ENCODE results near the gene SELENOS.

The SELENOS gene

DNA sequence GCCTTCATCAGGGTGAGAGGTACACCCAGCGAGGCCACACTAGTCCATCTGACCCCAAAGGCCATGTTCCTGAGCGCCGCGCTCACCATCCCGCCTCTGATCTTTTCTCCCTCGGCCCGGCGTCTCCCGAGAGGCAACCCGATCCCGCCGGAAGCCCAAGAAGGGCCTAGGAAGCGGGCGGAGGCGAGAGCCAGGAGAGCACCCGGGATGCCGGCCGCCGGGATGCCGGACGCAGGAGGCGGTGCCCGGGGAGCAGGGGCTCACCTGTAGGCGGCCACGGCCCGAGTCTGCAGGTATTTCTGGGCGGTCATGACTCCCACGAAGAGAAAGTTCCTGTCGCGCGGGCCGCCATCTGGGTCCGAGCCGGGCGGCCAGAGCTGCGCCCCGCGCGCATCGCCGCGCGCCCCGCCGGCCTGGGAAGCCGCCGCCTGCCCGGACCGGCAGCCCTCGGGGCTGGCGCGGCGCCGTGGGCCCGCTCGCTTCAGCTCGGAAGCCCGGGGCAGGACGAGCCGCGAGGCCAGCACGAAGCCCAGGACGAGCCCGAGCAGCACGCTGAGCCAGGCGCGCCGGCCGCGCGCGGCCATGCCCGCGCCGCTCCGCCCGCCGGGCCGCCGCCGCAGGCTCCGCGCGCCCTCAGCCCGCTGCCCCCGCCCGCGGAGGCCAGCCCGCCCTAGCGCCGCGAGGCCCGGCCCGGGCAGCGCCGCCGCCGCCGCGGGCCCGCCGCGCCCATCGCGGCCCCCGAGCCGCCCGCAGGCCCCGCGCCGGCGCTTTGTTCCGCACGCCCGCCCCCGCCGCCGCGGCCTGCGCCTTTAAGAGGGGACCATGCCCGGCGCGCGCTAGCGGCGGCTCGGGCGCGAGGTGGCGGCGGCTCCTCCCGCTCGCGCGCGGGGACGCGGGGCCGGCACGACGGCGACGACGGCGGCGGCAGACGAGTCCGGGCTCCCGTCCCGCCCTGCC, 26.1 kb downstream of the SELENOS start:
- H3K4me3 ChIP-seq (ENCODE audit: low read depth, low read length): peak overlapping the region; percentile 90
- TF ChIP-seq, protein P1, sequence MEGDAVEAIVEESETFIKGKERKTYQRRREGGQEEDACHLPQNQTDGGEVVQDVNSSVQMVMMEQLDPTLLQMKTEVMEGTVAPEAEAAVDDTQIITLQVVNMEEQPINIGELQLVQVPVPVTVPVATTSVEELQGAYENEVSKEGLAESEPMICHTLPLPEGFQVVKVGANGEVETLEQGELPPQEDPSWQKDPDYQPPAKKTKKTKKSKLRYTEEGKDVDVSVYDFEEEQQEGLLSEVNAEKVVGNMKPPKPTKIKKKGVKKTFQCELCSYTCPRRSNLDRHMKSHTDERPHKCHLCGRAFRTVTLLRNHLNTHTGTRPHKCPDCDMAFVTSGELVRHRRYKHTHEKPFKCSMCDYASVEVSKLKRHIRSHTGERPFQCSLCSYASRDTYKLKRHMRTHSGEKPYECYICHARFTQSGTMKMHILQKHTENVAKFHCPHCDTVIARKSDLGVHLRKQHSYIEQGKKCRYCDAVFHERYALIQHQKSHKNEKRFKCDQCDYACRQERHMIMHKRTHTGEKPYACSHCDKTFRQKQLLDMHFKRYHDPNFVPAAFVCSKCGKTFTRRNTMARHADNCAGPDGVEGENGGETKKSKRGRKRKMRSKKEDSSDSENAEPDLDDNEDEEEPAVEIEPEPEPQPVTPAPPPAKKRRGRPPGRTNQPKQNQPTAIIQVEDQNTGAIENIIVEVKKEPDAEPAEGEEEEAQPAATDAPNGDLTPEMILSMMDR (IDR thresholded peaks at IDR 0.05; ENCODE audit: insufficient read depth, low read depth, low read length, missing control alignments): no peak
- DNase-seq (ENCODE audit: low read depth): peak; percentile 33

DNA sequence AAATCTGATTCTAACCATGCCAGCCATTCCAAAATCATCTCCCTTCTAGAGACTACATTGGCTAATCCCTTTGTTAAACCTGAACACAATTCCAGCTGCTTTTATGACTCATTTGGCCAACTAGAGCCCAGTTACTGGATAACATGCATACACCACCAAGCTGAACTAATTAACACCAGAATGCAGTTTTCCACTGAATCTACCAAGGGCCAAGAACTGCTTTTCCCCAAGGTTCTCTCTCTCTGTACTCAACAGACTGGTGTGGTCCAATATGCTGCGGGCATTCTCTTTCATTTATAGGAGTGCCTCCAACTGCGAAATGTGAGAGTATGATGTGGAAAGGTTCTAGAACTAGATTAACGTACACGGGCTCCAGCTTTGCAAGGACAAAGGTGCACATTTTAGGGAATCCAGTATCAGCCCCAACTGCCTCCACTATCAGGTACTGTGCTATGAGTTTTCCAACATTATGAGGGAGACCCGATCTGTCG, 26.9 kb downstream of the SELENOS start:
- TF ChIP-seq, protein P1 (IDR thresholded peaks at IDR 0.05; ENCODE audit: insufficient read depth, low read depth, low read length, missing control alignments): no peak
- peak overlapping the region; percentile 90 for H3K4me3 ChIP-seq (ENCODE audit: low read depth, low read length)
- no peak for DNase-seq (ENCODE audit: low read depth)

- no peak for DNase-seq (ENCODE audit: low read depth)
- TF ChIP-seq, protein P1 (IDR thresholded peaks at IDR 0.05; ENCODE audit: insufficient read depth, low read depth, low read length, missing control alignments): no peak
- H3K4me3 ChIP-seq (ENCODE audit: low read depth, low read length): no peak overlapping the region
Observed at GRCh38 chr15:101248274-101248673, 29.0 kb downstream of the SELENOS start.

- no peak overlapping the region for H3K4me3 ChIP-seq (ENCODE audit: low read depth, low read length)
- TF ChIP-seq, protein P1 (IDR thresholded peaks at IDR 0.05; ENCODE audit: insufficient read depth, low read depth, low read length, missing control alignments): no peak
Observed at GRCh38 chr15:101246824-101247745, 30.2 kb downstream of the SELENOS start.

GRCh38 chr15:101246391-101246790, 30.9 kb downstream of the SELENOS start:
- H3K4me3 ChIP-seq (ENCODE audit: low read depth, low read length): no peak overlapping the region
- TF ChIP-seq, protein P1 (IDR thresholded peaks at IDR 0.05; ENCODE audit: insufficient read depth, low read depth, low read length, missing control alignments): no peak
- DNase-seq (ENCODE audit: low read depth): no peak

More at GRCh38 chr15:101246824-101247745, 30.2 kb downstream of the SELENOS start:
- DNase-seq (ENCODE audit: low read depth): no peak

DNA sequence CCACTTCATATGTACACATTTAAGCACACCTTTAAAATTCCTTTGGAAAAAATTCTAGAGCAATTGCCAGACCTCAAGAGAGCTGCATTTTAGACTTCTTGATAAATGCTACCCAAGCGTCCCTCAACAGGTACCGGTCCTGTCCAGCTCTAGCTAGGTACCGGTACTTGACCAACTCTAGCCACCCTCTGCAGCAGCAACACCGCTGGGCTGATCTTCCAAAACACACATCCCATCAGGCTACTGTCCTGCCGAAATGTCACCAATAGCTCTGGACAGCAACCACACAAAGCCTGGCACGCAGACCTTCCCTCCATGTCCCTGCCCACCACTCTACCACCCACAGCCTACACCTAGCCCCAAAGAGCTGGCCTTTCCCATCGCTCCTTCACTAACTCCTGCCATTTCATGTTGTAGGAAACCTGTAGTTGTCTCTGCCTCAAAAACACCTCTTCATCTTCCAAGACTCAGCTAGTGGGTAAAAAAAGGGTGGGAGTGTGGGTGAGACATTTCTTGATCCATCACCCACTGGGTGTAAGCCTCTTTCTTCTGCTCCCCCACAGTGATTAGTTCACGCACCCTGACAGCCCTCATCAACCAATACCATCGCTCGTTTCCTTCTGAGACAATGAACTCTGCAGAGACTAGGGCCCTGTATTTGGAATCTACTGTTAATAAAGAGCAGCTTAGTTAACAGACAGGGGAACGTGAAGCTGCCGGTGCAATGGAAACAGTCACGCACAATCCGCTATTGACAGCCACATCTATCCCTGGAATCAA, 32.2 kb downstream of the SELENOS start:
- DNase-seq (ENCODE audit: low read depth): no peak
- TF ChIP-seq, protein P1 (IDR thresholded peaks at IDR 0.05; ENCODE audit: insufficient read depth, low read depth, low read length, missing control alignments): no peak
- no peak overlapping the region for H3K4me3 ChIP-seq (ENCODE audit: low read depth, low read length)
